Measurements from ENCODE around the gene SUSD6. TPM values are rescaled to one million over a fixed set of nuclear protein-coding genes. Genes with fewer than 3 reads are reported as not detected.

Gene SUSD6
- 100 to 1,000 TPM in 3 of 4 donors, 10 to 100 TPM in 1; 33.8 to 125 (median 113) TPM for total RNA-seq

- H3K27me3 ChIP-seq: no peaks in the 10 kb centered on the region
- DNase-seq: peak; percentile 90 to 96 (median 96)
- peaks cover 0 to 58% (median 17%) of the 10 kb centered on the region in 4 donors for H3K4me1 ChIP-seq
- peak within 1 kb of the TSS; percentile 92 to 98 (median 95) for H3K4me3 ChIP-seq
- peak in 1 of 6 experiments; percentile 3 for TF ChIP-seq CTCF (IDR thresholded peaks at IDR 0.05)
- TF ChIP-seq POLR2A (IDR thresholded peaks at IDR 0.05): peak; percentile 60 to 81
- H3K36me3 ChIP-seq: no peaks in the 10 kb centered on the region
- no peaks in the 10 kb centered on the region for H3K9me3 ChIP-seq
- H3K27ac ChIP-seq: peak within 1 kb of the TSS; percentile 98 to 100 (median 99)
Measured at GRCh38 chr14:69611172-69612013, at the start of gene SUSD6. Gene SUSD6 (plus strand): TSS chr14:69611596. CDS start chr14:69658593, 46,997 bp downstream.

- H3K4me1 ChIP-seq: no peaks in the 10 kb centered on the region
- TF ChIP-seq POLR2A (IDR thresholded peaks at IDR 0.05) (no peak), CTCF (IDR thresholded peaks at IDR 0.05) (no peak)
- H3K27ac ChIP-seq: no peak overlapping the region
- H3K9me3 ChIP-seq: no peaks in the 10 kb centered on the region
- no peak for DNase-seq
- H3K27me3 ChIP-seq: no peaks in the 10 kb centered on the region
- H3K4me3 ChIP-seq: no peak overlapping the region
- no peaks in the 10 kb centered on the region for H3K36me3 ChIP-seq
Measured at GRCh38 chr14:69561893-69562292, 49.5 kb upstream of the SUSD6 start.

GRCh38 chr14:69567563-69567962 lies 43.8 kb upstream of the SUSD6 start:
- Histone ChIP-seq H3K9me3 (no peaks in the 10 kb centered on the region), H3K27me3 (peaks cover 0 to 20% of the 10 kb centered on the region in 2 donors), H3K36me3 (no peaks in the 10 kb centered on the region)

GRCh38 chr14:69569859-69570258 lies 41.5 kb upstream of the SUSD6 start:
- no peaks in the 10 kb centered on the region for H3K36me3 ChIP-seq
- peaks cover 0 to 35% (median 15%) of the 10 kb centered on the region in 4 donors for H3K4me1 ChIP-seq
- no peak for DNase-seq
- H3K27ac ChIP-seq: no peak overlapping the region
- TF ChIP-seq CTCF (IDR thresholded peaks at IDR 0.05) (no peak), POLR2A (IDR thresholded peaks at IDR 0.05) (no peak)
- no peak overlapping the region for H3K4me3 ChIP-seq
- no peaks in the 10 kb centered on the region for H3K9me3 ChIP-seq
- peaks cover 0 to 38% of the 10 kb centered on the region in 2 donors for H3K27me3 ChIP-seq

More at GRCh38 chr14:69567563-69567962, 43.8 kb upstream of the SUSD6 start:
- no peak for DNase-seq
- H3K4me3 ChIP-seq: no peak overlapping the region
- H3K27ac ChIP-seq: no peak overlapping the region
- TF ChIP-seq CTCF (IDR thresholded peaks at IDR 0.05) (no peak), POLR2A (IDR thresholded peaks at IDR 0.05) (no peak)
- H3K4me1 ChIP-seq: peaks cover 0 to 14% (median 6%) of the 10 kb centered on the region in 4 donors

GRCh38 chr14:69570836-69571330 lies 40.5 kb upstream of the SUSD6 start:
- no peak overlapping the region for H3K4me3 ChIP-seq
- no peak for TF ChIP-seq POLR2A (IDR thresholded peaks at IDR 0.05)
- no peak for TF ChIP-seq CTCF (IDR thresholded peaks at IDR 0.05)
- H3K9me3 ChIP-seq: no peaks in the 10 kb centered on the region
- DNase-seq: no peak
- peaks cover 0 to 38% of the 10 kb centered on the region in 2 donors for H3K27me3 ChIP-seq
- no peaks in the 10 kb centered on the region for H3K36me3 ChIP-seq
- no peak overlapping the region for H3K27ac ChIP-seq
- peaks cover 0 to 35% (median 15%) of the 10 kb centered on the region in 4 donors for H3K4me1 ChIP-seq
